22Rv1 (cell line): Measurements from ENCODE around the gene RIPK3.
"Not testable (repeated sequence)": the region's sequence is repeated elsewhere in the genome, so short reads cannot be mapped to it uniquely, and the experiment has no call there.

Experiments used
- H3K27ac ChIP-seq: fragments of 450-650 bp; 2 replicates; pipeline ENCODE4 v1.5.1; 2017
- CTCF ChIP-seq: fragments of 450-650 bp; IDR thresholded peaks from 2 replicates; pipeline ENCODE4 v1.5.1; 2017; ENCODE audit warnings: mild to moderate bottlenecking
- ZFX ChIP-seq: fragments of 450-650 bp; IDR thresholded peaks from 2 replicates; pipeline ENCODE4 v1.6.1; 2017; ENCODE audit warnings: antibody characterized with exemption, borderline replicate concordance

The RIPK3 gene

GRCh38 chr14:24377126-24377525 lies 37.3 kb upstream of the RIPK3 start:
- H3K27ac ChIP-seq = no peak overlapping the region
- TF ChIP-seq CTCF (no peak), ZFX (no peak)

- TF ChIP-seq ZFX (no peak), CTCF (no peak)
Observed at GRCh38 chr14:24376448-24377070, 36.8 kb upstream of the RIPK3 start.

GRCh38 chr14:24372701-24373416 lies 33.1 kb upstream of the RIPK3 start:
- TF ChIP-seq ZFX = no peak
- TF ChIP-seq CTCF = no peak

More at GRCh38 chr14:24376448-24377070, 36.8 kb upstream of the RIPK3 start:
- no peak overlapping the region for H3K27ac ChIP-seq

GRCh38 chr14:24371605-24372004 lies 31.8 kb upstream of the RIPK3 start:
- not testable (repeated sequence) for H3K27ac ChIP-seq

More at GRCh38 chr14:24372701-24373416, 33.1 kb upstream of the RIPK3 start:
- no peak overlapping the region for H3K27ac ChIP-seq

GRCh38 chr14:24370748-24371147 lies 31.0 kb upstream of the RIPK3 start:
- no peak overlapping the region for H3K27ac ChIP-seq
- TF ChIP-seq CTCF (no peak), ZFX (no peak)

GRCh38 chr14:24369907-24370687 lies 30.3 kb upstream of the RIPK3 start:
- TF ChIP-seq CTCF (no peak), ZFX (no peak)
- no peak overlapping the region for H3K27ac ChIP-seq

GRCh38 chr14:24369463-24369862 lies 29.7 kb upstream of the RIPK3 start:
- TF ChIP-seq CTCF = no peak
- no peak for TF ChIP-seq ZFX
- no peak overlapping the region for H3K27ac ChIP-seq
